Globus pallidus (tissue), 1 donor: ENCODE measurements around the gene PARL.

Experiments used
- DNase-seq: peaks from one replicate; pipeline ENCODE4 v3.0.0-alpha.2; 2015; ENCODE audit warnings: low spot score

The PARL gene

DNA sequence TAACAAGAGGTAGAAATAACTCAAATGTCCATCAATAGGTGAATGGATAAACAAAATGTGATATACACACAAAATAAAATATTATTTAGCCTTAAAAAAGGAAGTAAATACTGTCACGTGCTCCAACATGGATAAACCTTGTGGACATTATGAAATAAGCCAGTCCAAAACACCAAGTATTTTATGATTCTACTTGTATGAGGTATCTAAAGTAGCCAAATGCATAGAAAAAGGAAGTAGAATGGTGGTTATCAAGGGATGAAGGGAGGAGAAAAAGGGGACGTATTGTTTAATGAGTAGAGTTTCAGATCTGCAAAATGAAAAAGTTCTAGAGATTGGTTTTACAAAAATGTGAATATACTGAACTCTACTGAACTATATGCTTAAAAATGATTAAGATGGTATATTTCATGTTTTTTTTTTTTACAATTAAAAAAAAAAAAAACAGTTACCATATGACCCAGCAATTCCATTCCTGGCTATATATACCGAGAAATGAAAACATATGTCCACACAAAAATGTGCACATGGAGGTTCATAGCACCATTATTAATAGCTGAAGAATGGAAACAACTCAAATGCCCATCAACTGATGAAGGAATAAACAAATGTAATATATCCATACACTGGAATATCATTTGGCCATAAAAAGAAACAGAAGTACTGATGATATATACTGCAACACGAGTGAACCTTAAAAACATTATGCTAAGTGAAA, 30.2 kb downstream of the PARL start:
- no peak for DNase-seq

DNA sequence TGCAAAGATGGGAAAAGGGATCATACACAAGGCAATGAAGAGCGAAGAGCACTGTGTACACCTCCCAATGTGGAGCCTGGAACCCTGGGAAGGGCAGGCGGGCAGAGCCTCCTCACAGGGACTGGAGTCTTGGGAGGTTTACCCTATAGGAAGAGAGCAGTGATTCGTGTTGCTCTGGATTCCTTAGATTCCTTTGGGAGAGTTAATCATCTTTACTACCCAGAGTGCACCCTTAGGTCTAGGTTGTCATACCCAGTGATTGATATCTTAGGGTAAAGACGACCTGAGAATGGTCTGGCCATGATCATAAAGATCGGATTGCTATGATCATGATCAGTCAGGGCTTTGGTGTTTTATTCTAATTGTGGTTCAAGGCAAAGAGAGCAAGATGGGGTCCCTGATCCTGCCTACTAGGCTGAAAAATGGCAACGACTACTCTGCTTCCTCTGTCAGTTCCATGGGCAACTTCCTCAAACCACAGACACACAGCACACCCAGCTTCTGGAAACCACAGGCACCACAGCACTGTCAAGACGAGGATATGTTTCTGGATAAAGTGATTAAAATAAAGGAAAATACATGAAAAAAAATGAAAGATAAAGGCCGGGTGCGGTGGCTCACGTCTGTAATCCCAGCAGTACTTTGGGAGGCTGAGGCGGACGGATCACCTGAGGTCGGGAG, 38.9 kb downstream of the PARL start:
- no peak for DNase-seq

DNA sequence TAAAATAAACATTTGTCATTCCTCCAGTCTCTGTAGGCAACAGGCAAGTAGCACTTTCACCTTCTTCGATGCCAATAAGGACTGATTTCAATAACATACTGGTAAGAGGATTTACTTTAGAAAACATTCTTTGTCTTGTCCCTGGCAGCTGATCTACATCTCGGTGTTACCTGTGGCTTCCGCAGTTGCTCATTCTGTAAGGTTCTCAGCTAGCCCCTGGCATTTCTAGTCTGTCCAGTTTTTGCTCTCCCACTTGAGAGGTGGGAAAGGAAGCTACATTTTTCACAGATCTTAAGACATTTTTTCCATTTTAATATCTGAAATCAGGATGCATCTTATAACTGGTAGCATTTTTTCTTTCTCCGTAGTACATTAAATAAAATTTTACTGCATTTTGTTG, 39.6 kb downstream of the PARL start:
- DNase-seq: no peak

DNA sequence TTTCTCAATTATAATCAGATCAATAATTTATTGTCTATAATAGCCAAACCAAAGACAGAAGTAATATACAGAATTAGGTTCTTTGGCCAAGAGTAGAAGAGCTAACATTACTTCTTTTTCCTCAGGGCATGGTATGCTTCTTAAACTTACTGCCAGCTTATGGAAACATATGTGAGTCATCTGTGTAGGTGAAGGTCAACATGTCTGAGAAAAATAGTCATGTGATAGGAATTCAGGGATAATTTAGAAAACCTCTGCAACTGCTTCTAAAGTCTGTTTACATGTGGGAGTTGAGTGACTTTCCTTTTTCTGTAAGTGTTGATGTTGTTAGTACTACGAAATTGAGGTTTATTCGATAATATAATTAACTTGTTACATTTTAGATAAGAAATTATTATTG, 40.1 kb downstream of the PARL start:
- DNase-seq: no peak

DNA sequence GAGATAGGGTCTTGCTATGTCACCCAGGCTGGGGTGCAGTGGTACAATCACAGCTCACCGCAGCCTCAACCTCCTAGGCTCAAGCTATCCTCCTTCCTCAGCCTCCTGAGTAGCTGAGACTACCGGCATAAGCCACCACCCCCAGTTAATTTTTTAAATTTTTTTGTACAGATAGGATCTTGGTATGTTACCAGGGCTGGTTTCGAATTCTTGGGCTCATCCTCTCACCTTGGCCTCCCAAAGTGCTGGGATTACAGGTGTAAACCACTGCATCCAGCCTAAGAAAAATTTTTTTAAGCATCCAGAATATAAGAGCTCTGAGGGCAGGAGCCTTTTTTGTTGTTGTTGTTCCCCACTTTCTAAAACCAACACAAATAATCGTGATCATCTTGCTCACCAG, 44.9 kb downstream of the PARL start:
- no peak for DNase-seq

DNA sequence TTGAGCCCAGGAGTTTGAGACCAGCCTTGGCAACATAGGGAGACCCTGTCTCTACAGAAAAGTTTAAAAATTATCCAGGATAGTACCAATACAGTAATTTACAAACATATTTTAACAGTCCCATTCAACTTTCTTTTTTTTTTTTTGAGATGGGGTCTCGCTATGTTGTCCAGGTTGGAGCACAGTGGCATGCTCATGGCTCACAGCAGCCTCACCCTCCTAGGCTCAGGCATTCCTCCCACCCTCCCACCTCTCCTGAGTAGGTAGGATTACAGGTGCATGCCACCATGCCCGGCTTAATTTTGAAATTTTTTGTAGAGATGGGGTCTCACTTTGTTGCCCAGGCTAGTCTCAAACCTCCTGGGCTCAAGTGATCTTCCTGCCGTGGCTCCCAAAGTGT, 46.8 kb downstream of the PARL start:
- DNase-seq: no peak

DNA sequence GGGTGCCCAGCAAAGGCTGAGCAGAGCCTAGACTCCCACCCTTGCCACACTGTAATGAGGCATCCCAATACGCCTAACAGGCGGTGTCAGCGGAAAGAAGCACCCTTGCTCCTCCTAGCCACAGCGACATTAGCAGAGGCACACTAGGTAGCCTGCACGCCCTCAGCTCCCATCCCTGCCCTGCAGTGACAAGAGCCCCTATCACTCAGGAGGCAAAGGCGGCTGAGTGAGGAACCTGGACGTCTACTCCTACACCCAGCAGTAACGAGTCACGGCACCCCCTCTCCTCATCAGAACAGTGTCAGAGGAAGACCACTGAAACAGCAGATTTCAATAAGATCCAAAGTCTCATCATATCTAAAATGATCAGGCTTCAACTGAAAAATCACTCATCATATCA, 47.3 kb downstream of the PARL start:
- DNase-seq: no peak

DNA sequence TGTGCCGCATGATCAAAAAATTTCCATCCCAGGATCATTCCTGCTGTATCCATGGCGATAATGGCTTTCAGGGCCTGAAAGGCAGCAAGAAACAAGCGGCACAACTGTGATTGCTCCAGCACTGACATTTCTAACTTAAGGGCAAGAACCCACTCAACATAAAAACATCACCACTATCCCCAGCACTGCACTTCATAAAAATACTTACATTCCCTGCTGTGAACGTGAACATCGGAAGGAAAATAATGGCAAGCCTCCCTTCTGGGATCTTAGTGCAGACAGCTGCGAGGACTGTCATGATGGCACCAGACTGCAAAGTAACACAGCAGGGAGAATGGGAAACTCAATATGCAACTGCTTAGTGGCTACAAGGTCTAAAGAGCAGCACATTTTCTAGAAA, 51.2 kb downstream of the PARL start:
- no peak for DNase-seq

DNA sequence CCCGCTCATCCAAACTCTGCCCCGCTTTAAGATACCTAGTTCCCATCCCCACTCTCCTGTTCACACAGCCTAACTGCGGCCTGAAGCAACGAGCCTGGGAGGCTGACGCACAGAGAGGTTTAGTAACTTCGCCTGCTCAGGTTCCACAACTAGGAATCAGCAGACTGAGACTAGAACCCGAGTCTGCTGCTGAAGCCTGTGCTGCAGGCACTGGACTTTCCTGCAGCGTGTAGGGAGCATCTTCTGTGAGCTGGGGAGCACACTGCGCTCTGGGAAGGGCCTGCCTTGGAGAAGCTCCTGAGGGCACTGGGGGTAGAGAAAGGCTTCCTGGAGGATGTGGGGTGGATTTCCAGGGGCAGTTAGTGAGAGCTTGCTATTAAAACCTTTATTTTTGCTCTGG, 54.5 kb downstream of the PARL start:
- DNase-seq: no peak

DNA sequence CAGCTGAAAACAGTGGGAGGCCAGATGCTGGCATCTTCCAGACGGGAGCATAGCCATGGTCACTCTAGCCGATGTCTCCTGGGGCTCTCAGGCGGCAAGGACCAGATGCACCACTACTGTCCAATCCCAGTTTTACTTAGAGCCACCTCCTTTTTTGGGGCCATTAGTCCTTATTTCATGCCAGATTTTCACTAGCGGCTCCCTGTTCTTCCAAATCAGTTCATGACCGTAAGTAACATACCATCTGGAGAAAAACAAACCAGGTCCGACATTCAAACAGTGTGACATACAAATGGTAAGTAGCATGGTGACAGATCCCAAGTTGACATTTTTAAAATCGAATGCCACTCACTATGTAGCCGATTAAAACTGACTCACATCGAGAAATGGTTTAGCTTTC, 55.2 kb downstream of the PARL start:
- DNase-seq: no peak

DNA sequence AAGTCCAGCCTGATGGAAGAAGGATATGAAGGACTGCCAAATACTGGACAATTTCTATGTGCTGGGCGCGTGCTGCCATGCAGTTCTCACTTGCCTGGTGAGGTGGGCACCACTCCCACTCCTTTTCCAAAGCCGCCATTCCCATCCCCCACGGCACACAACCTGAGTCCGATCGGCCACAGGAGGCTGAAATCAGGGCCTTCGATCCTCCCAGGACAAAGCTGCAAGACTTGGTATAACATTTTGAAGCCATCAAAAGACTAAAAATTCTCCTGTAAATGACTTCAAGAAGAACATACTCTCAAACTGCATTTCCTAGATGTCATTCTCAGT, 56.2 kb downstream of the PARL start:
- DNase-seq: no peak

DNA sequence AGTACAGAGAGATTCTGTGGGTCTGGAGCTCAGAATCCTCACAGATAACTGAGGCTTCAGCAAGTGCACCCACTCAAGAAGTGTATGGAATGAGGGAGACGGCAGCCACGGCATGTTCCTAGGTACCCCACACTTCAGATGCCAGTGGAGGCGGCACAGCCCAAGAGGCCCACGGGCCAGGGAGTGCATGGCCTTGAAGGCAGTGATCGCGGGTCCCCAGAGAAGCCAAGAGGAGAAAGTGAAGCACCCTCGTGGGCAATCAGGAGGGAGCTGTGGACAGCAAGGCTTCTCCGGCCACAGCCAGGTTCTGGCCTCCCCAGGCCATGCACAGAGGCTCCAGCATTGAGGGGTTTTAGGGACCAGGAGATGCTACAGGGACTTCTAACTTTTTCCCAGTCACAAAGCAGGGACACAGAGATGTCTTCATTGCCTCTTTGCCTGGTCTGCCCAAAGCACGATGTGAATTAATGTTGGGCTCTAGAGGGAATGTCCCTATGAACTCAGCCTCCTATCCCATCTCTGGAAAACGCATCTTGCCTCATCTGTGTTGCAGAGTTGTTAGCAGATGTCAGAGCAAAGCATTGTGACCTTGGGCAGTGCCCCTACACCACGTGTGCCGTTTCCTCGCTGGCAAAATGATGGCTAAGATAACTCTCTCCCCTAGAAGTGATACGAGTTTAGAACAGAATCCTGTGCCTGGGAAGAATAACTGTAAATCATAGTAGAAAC, 56.7 kb downstream of the PARL start:
- DNase-seq: no peak

DNA sequence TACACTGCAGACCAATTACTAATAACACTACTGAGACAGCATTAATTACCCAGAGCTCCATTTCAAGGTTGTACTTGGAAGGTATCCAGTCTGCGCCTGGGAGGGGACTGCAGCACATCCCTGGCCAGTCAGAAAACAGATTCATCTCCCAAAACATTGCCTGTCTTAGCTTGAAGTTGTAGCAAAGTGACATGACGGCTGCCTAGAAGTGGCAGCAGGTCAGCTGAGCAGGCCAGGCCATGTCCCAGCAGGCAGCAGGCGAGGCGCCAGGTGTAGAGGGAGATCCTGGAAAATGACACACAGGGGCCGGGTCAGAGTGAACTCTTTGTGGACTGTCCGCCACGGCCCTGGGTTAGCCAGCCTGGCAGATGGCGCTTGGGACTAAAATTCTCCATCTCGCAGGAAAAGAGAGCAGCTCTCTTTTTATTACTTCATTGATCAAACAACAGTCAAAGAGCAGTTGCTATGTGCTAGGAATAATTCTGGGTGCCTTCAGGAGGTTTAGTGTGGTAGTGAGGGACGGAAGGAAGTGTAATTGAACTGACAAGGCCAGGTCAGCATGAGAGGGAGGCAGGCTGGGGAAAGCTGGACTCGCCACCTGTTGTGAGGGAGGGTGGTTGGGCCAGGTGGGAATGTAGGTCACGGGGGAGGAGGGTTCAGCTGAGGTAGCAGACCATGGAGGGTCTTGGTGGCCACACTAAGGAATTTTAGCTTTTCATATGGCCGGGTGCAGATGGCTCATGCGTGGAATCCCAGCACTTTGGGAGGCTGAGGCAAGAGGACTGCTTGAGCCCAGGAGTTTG, 58.0 kb downstream of the PARL start:
- no peak for DNase-seq

DNA sequence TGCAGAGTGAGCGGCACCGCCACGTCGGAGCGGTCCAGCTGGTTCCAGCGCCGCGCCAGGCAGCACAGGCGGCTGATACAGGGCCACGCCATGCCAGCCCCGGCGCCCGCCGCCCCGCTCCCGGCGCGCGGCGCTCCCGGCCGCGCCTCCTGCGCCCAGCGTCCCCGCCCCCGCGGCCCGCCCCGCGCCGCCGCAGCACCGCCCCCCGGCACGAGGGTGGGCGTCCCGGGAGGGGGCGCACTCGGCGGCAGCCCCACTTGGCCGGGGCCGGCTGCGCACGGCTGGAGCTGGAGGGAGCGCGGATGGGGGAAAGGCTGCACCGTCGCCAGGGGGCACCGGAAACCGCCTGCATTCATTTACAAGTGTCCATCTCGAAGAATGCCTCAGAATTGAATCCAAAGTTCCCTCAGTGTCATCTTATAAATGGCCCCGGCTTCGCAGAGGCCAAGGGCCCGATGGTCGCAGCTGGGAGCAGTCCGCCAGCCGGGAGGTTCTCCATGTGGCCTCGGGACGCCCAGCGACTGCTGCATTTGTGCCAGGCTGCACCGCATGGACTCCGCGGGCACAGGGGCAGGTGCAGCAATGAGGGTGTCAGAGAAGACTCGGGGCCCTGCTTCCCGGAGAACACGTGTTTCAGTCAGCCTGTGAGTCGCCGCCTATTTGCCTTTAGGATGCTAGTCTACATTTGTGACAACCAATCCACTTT, 59.1 kb downstream of the PARL start, which contains the start of gene MAP6D1:
Gene MAP6D1 (minus strand): TSS at position 122 of the 706 bp plus-strand sequence. CDS start 30 bp downstream, at position 92.
- DNase-seq: peak; percentile 87

DNA sequence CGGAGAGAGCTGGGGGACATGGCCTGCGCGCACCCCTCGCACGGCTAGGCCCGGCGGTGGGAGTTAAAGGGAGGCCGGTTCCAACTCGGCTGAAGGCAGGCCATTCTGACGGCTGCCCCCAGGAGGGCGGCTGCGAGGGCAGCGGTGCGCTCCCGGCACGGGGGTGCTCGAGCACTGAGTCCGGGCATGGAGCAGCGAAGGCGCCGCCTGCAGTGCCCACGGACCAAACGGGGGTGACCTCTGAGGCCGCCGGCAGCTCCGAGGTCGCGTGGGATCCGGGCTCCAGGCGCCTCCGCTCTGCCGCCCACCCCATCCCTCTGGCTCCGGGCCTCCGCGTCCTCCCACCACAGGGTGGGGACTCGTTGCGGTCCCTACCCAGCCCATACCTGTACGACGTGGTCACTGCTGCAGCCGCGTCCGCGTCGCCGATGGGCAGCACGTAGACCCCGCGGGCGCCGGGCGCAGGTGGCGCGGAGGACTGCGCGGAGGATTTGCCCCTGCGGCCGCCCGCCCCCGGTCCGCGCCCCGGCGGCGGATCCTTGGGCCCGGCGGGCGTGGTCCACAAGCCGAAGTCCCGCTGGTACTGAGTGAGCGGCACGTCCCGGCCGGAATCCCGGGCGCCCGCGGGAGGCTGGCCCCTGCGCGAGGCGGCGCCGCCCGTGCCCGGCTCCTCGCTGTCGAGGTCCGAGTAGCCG, 59.8 kb downstream of the PARL start:
- DNase-seq: no peak

DNA sequence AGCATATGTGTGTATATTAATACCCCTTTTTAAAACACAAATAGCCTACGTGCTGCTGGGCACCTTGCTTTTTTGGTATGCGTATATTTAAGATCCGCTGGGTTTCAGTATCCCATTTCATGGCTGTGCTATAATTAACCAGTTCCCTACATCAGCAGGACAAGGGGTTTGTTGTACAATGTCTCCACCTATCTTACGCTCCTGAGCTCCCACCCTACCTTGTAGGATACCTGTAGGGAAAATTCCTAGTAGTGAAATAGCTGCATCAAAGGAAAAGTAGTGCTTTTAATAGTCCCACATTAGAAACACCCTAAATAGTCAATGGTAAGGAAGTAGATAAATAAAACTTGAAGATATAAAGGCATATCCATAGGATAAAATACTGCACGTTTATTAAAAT, 60.7 kb downstream of the PARL start:
- DNase-seq: no peak

DNA sequence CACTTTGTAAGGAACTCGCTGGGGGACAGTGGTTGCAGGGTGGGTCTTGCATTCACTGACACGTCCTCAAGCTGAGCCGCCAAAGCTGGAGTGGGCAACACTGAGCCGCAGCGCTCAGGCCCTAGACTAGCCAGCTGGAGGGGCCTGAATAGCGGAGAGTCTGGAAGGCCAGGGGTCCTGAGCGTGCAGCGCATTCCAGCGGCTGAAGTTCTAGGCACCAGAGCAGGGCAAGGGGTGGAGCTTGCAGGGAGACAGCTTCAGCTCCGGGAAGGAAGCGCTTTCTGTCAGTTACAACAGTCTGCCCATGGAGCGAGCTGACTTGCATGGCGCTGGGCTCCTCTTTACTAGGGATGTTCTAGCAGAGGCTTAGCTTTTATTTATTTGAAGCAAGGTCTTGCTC, 62.0 kb downstream of the PARL start:
- DNase-seq: peak; percentile 85

DNA sequence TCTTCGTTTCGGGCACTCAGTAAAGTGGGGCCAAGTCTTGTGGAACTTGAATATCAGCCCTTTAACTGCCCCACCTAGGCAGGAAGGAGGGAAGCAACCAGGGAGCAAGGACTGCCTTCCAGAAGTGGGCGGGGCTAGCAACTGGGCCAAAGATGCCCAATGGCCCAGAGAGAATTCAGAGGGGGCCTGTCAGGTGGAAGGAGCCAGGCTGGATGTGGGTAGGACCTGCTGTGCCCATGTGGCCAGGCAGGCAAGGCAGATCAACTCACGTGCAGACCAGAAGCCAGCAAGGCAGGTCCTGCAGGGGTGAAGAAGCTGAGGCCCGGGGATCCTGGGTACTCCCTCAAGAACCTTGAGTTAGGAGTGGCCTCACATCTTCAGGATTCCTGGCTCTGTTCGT, 64.8 kb downstream of the PARL start:
- DNase-seq: no peak

DNA sequence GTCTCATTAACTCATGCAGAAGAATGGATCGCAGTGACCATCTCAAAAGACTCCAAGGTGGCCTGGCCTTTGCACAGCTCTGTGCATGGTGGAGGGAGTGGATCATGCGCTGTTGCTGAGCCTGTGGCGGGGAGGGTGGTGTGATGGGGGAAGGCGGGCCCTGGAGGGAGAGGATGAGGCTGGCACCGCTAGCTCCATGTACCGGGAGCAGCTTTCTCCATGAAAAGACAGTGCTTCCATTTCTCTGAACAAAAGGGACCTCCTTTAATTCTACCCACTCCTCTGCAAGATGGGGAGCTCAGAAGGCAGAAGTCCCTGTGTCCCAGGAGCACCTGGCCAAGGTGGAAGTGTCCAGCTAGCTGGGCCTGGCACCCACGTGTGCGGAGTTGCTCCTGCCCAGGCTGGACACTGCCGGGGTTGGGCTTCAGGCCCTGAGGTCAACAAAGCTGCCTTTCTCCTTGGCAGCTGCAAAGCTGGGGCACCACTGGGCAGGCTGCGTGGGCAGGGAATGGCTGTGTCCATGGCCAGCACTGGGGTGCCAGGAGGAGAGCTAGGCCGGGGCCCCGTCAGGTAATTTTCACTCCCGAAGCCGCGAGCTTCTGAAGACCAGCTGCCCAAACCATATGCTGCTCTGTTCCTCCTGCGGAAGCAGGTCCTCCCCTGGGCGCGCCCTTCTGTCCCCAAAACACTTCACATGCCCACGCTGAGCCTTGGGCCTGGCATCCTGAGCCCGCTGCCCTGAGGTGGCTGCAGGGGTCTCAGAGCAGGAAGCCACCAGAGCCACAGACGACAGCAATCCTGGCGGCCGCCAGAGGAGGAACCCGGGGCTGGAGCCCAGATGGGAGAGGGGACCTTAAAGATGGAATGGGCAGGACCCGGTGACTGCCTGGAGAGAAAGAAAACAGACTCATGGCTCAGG, 65.7 kb downstream of the PARL start:
- DNase-seq: peak; percentile 97

DNA sequence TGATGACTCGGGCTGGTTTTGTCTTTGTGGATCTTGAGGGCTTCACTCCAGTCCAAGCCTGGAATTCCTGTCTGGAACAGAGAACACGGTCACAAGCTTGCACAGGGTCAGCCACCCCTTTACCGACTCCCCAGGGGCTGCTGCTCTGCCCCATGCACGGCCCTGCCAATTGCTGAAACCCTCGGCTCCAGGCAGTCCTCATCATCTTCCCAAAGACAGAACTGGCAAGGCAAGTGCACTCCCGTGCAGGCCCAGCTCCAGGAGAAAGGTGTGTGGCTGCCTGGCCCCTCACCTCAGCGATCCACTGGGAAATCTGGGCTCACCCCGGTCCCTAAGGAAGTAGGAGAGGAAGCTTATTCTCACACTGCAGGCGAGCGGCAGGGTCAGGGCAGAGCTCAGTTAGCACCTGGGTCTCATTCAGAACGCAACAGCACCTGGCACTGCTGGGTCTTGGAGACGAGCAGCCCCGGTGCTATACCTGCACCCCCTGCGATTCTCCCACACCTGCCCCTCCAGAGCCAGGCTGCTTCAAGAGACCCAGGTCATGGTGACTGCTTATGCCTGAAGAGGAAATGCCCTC, 66.5 kb downstream of the PARL start:
- no peak for DNase-seq
